Cerebellar cortex (tissue), 1 donor: ENCODE data around the gene DBNL.

ENCODE experiments used
- DNase-seq: peaks from one replicate; pipeline ENCODE4 v3.0.0-alpha.2; 2015; ENCODE audit warnings: low spot score

The DBNL gene

DNA sequence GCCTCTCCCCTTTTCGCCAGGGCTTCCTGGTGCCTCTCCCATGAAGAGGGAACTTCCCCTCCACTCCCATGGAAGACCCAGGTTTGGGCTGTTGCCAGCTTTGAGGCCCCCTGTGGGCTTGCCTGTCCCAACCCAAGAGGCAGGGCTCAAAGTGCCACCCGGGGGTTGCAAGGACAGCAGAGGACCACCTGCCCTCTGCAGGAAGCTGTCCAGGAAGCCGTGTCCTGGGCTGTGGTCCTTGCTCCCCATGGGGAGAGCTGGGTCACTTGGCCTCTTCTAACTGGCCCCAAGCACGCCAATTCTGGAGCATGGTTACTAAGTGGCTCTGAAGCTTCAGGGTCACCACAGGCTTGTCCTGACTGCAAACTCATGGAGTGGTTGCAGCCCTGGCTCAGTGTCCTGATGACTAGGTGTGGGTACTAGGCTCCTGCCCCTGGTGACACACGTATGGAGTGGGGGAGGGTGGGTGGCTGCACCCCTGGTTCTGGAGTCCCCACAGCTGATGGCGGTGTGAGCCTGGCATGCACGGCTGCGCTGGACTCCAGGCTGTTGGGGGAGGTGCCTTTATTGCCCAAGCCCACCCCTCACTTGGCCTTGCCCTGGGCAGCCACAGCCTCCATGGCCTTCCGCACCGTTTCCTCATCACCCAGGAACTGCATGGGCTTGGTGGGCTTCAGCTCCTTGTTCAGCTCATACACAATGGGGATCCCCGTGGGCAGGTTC lies 17.8 kb downstream of the DBNL start:
- no peak for DNase-seq

GRCh38 chr7:44062903-44063295 lies 18.4 kb downstream of the DBNL start:
- no peak for DNase-seq

- DNase-seq: no peak
Observed at GRCh38 chr7:44063547-44063893, 19.0 kb downstream of the DBNL start.

- peak; percentile 49 for DNase-seq
Observed at GRCh38 chr7:44063894-44064651, 19.6 kb downstream of the DBNL start.

GRCh38 chr7:44064791-44065430 lies 20.4 kb downstream of the DBNL start:
- DNase-seq: no peak

- peak; percentile 94 for DNase-seq
Observed at GRCh38 chr7:44065431-44066110, 21.1 kb downstream of the DBNL start, which contains the start of gene PGAM2. Gene PGAM2, minus strand, starts transcription at chr7:44065567. Its CDS starts 38 bp downstream, at chr7:44065529.

DNA sequence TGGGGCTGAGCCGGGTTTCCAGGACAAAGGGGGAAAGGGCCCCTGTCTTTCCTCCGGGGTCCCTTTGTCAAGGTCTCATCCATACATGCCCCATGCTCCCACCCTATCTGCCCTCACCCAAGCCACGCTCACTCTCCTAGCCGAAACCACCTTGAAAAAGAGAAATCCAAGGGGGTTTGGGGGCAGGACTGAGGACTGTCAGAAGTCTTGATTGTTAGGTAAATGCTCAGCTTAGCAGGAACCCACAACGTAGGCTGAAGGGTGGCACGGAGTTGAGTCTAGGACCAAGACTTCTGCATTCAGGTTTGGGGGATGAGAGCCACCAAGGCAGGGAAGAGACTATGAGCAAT lies 21.6 kb downstream of the DBNL start:
- no peak for DNase-seq

GRCh38 chr7:44066494-44067063 lies 22.1 kb downstream of the DBNL start:
- no peak for DNase-seq

- no peak for DNase-seq
Observed at GRCh38 chr7:44067064-44067951, 22.8 kb downstream of the DBNL start.

DNA sequence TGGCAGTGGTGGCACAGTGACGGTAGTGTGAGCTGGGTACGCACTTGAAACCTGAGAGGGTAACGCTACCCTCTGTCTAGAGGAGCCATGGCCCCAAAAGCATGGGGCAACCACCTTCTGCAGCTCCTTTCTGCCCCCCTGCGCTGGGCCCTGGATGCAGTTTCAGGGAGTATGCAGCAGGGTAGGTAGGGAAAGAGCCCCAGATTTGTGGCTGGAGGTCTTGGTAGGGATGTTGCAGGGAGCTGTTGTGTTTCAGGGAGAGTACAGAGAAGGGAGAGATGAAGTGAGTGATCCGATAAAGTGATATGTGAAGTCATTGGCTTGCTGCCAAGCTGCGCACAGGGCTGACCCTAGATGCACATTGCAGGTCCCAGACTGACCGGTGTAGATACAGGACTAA lies 23.6 kb downstream of the DBNL start:
- no peak for DNase-seq

DNA sequence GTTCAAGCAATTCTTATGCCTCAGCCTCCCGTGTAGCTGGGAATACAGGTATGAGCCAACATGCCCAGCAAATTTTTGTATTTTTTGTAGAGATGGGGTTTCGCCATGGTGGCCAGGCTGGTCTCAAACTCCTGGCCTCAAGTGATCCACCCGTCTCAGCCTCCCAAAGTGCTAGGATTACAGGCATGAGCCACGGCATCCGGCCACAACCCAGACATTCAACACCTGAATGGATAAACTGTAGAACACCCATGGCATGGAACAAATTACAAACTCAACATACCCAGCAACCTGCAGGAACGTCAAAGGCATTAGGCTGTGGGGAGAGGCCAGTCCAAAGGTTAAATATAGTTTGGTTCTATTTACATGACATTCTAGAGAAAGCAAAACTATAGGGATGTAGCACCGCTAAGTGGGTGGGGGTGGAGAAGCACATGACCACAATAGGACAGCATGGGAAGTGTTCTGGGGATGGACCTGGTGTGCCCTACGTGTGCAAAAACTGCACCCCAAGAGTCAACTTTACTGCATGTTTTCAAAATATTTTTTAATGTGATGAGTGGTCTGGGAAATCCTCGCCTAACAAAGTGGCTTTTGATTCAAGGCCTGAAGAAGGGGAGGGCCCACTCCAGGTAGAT lies 27.3 kb downstream of the DBNL start:
- no peak for DNase-seq

DNA sequence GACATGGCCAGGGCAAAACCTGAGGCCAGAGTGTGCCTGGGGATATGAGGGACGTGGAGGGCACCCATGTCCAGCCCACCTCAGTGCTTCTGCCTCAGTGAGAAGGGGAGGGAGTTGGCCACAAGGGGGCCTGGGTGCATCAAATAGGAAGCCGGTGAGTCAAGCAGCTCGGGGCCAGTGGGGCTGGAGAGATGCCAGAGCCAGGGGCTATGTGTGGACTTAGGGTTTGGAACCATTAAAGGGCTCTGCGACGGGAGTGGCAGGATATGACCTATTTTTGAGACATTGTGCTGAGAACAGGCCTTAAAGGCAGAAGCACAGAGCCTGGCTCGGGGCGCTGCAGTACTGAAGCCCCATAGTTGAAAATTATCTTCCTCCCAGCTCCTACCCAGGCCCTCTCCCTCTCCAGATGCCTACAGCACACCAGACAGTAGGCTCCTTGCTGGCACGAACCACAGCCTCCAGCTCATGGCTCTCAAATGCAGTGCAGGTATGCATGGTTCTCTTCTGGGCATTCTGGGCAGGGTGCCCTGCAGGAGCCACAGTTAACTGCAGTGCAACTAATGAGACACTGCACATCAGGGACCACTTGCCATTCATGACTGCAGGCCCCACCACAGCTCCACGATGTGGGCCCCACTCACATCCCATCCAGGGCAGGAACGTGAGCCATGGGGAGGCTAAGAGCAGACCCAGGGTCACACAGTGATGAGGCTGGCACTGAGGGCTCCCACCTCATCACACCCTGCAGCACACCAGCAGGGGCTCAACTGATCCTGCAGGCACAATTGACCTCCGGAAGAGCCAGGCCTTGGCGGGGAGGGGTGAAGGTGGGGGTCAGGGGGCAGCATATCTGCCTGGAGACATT lies 28.1 kb downstream of the DBNL start:
- peak; percentile 79 for DNase-seq

- DNase-seq: peak; percentile 39
Observed at GRCh38 chr7:44073664-44074348, 29.3 kb downstream of the DBNL start.

DNA sequence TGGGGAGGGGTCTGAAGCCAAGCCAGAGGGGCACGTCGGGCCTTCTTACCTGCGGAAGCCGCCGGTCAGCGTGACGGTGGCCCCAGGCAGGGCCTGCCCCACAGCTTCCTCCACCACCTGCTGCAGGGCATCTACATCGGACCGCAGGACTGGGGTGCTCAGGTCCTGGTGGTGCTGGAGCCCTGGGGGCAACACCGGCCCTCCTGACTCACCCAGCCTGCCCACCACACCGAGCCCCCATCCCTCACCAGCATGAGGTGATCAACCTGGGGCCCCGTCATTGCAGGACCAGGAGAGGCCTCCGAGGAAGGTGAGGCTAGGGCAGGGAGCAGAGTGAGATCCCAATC lies 29.8 kb downstream of the DBNL start:
- no peak for DNase-seq

DNA sequence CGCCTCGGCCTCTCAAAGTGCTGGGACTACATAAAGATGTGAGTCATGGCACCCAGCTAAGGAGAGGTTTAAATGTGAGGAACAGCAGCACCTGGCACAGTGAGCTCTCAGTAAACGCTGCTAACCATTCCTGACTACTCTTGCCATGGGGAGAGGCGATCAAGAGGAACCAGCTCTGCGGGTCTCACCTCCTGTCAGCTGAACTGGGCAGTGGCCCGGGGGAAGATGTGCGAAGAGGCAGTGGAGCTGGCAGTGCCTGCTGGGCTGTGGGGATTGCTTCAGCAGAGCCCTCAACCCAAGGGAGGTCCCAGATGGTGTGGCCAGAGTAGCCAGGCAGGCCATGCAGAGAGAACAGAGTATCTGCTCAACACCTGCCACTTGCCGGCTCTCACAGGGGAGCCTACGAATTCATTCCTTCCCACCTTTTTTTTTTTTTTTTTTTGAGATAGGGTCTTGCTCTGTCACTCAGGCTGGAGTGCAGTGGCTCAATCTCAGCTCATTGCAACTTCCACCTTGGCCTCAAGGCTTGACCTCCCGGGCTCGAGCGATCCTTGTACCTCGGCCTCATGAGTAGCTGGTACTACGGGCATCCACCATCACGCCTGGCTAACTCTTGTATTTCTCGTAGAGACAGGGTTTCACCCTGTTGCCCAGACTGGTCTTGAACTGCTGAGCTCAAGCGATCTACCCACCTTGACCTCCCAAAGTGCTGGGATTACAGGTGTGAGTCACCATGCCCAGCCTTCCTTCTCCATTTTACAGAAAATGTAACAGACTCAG lies 31.0 kb downstream of the DBNL start:
- DNase-seq: no peak

- DNase-seq: no peak
Observed at GRCh38 chr7:44076101-44076895, 31.8 kb downstream of the DBNL start.

- no peak for DNase-seq
Observed at GRCh38 chr7:44077061-44077460, 32.6 kb downstream of the DBNL start.

GRCh38 chr7:44077681-44078091 lies 33.2 kb downstream of the DBNL start:
- no peak for DNase-seq
